ENCODE data around the gene GMPPB.
"Not testable (repeated sequence)": the region's sequence is repeated elsewhere in the genome, so short reads cannot be mapped to it uniquely, and the experiment has no call there.

DNA sequence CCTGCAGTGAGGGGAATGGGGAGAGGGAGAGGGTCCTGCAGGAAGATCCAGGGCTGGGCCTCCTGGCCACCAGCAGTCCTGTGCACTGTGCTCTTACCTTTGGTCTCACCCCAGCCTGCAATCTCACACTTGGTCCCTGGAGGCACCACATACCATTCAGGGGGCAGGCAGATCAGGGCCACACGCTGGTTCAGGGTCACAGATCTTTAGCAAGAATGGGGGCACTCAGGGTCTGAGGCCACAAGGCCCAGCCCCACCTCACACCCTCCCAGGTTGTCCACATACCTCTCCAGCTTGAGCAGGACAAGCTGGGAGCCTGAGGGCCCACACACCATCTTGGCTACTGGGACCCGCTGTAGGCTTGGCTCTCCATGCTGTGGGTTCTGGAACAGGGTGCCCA lies 39.3 kb downstream of the GMPPB start:
- TF ChIP-seq CTCF (IDR thresholded peaks at IDR 0.05; ENCODE audit: low read depth, low read length, poor library complexity, severe bottlenecking); EZH2phosphoT487 (IDR thresholded peaks at IDR 0.05; ENCODE audit: borderline replicate concordance, low read length): not testable (repeated sequence)
